Epithelial cell of esophagus (primary cell): Measurements from ENCODE around the gene NF2.

ENCODE experiments used
- DNase-seq: peaks from one replicate; pipeline ENCODE4 v3.0.0; 2010; ENCODE audit warnings: low read depth
- H3K4me3 ChIP-seq: 2 replicates; pipeline ENCODE4 v1.5.1; 2011; ENCODE audit warnings: mild to moderate bottlenecking, low read length, control low read depth
- TF ChIP-seq, protein P1 (sequence below): IDR thresholded peaks from 2 replicates; pipeline ENCODE4 v1.5.1; 2011; ENCODE audit warnings: low read depth, mild to moderate bottlenecking, low read length, control low read depth, inconsistent platforms; ENCODE audit not compliant: insufficient read depth; ENCODE audit errors: missing control alignments

NF2 gene

DNA sequence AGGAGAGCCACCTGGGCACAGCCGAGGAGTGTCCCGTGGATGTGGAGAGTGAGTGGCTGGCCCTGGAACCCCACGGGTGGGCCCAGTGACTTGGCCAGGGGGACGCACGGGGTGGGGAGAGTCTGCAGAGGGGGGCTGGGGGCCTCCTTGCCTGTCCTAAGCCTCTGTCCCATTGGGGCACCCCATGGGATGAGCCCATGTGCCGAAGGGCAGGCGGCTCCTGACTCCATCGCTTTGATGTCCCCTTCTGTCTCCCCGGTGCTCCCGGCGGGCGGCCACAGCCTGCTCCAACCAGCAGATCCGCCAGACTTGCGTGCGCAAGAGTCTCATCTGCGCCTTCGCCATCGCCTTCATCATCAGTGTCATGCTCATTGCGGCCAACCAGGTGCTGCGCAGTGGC is 125.7 kb downstream of the NF2 start:
- no peak overlapping the region for H3K4me3 ChIP-seq
- TF ChIP-seq, protein P1, sequence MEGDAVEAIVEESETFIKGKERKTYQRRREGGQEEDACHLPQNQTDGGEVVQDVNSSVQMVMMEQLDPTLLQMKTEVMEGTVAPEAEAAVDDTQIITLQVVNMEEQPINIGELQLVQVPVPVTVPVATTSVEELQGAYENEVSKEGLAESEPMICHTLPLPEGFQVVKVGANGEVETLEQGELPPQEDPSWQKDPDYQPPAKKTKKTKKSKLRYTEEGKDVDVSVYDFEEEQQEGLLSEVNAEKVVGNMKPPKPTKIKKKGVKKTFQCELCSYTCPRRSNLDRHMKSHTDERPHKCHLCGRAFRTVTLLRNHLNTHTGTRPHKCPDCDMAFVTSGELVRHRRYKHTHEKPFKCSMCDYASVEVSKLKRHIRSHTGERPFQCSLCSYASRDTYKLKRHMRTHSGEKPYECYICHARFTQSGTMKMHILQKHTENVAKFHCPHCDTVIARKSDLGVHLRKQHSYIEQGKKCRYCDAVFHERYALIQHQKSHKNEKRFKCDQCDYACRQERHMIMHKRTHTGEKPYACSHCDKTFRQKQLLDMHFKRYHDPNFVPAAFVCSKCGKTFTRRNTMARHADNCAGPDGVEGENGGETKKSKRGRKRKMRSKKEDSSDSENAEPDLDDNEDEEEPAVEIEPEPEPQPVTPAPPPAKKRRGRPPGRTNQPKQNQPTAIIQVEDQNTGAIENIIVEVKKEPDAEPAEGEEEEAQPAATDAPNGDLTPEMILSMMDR = no peak
- DNase-seq = no peak

DNA sequence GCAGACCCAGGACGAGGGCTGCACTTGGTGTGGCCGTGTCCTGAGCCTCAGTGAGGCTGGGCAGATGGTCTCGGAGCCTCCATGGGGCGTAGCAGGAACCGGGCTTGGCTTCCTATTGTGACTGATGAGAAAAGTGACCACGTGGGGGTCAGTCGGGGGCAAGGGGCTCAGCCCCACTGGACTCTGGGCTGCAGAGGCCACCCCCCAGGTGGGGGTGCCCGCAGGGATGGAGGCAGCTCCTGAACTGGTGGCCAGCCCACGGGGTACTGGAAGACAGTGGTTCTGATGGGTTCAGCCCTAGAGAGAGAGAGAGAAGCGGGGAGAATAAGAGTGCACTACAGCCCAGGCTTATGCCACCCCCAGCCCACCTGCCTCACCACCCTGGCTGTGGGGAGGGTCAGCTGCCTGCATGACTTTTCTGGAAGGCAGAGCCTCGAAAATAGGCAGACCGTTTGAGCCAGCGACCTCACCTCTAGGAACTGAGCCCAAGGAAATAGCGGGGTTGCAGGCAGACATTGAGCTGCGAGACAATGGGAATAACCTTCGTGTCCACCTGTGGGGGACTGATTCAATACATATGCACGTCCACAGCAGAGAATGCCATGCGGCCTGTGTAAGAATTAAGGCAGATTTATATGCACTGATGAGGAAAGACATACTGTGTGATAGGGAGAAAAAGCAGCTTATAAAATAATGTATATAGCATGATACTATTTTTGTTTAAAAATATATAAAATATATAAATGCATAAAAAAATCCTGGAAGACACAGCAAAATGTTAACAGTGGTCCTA is 127.8 kb downstream of the NF2 start:
- TF ChIP-seq, protein P1 = no peak
- H3K4me3 ChIP-seq = no peak overlapping the region
- no peak for DNase-seq

DNA sequence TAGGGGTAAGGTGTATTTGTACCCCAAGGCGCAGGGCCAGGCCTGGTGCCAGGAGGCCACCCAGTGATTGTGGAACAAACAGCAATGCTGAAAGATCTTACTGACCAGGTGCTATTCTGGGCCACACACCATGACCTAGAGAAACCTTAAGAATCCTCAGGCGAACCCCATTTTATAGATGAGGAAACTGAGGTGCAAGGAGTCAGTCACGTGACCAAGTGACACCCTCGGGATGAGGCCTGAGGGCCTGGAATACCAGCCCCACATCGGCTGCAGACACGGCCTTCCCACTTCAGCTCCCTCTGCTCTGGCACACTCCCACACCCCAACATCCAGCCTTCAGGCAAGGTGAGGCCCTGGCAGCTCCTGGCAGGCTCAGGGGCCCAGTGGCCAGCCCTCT is 129.4 kb downstream of the NF2 start:
- DNase-seq = no peak
- no peak overlapping the region for H3K4me3 ChIP-seq
- TF ChIP-seq, protein P1 = no peak

DNA sequence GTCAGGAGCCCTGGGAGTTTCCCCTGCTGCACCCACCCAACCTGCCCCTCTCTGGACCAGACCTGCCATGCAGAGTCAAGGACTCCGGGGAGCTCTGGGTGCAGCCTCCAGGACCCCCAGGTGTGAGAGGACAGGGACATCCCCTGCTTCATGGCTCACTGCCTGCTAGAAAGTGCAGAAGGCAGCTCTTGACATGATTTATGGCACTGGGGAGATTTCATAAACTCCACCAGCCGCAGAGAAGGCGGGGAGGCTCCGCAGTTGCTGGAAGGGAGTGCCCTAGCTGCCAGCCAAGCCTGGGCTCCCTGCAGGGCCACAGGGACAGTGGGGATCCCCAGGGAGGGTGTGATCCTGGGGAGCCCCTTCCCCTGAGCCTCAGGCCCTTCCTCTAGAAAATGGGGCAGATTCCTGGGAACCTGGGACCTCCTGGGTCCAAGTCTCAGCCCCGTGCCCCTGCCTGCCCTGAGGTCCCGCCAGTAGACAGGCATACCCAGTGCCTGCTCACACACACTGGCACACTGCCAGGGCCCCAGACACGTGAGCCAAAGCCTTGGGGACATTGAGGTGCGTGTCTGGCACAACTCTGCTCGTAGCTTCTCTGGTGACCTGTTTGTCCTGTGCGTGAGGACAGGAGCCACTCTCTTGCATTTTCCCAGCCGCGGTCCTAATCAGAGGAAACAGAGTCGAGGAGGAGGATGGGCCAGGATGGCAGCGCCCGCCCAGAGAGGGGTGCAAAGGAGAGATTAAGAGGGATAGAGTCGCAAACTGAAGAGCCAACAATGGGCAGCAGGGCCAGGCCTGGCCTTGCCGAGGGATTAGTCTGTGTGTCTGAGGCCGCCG is 130.1 kb downstream of the NF2 start:
- TF ChIP-seq, protein P1 = no peak
- no peak overlapping the region for H3K4me3 ChIP-seq
- DNase-seq = no peak

DNA sequence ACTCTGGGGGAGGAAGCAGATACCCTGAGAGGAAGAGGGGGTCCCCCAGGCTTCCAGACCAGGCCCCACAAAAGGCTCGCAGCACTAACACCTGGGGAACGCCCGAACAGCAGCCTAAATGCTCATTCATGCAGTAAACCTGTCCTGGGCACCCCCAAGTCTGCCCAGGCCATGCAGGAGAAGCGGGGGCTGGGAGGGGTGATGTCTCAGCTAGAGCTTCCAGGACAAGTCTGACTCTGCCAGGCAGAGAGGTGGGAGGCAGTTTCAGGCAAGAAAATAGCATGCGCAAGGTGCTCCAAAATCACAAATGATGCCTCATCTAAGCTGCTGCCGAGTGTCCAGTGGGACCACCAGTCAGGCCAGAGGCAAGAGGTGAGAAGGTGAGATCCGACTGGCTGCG is 131.0 kb downstream of the NF2 start:
- no peak overlapping the region for H3K4me3 ChIP-seq
- no peak for DNase-seq
- TF ChIP-seq, protein P1 = no peak

DNA sequence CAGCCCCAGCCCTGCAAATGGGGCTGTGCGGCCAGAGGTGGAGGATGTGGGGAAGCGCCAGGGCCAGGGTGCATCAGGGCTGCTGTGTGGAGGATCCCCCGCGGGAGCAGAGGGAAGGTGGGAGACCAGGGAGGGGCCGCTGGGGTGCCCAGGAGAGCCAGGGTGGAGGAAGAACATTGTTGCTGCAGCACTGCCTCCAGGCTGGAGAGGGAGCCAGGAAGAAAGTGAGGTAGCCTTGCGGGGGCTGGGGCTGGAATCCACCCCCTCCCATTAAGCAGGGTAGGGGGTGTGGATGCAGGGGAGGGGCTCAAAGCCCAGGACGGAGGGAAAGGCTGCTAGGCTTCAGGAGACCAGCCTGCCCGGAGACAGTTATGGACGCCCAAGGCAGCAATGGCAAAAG is 131.4 kb downstream of the NF2 start:
- no peak for DNase-seq
- TF ChIP-seq, protein P1 = no peak
- no peak overlapping the region for H3K4me3 ChIP-seq
